Measurements from ENCODE around the gene RYR1. TPM values are rescaled to one million over a fixed set of nuclear protein-coding genes. Genes with fewer than 3 reads are reported as not detected.

RYR1 gene
- total and polyA plus RNA-seq, 11 donors, result 0.44 to 2.1 (median 0.86) TPM

DNA sequence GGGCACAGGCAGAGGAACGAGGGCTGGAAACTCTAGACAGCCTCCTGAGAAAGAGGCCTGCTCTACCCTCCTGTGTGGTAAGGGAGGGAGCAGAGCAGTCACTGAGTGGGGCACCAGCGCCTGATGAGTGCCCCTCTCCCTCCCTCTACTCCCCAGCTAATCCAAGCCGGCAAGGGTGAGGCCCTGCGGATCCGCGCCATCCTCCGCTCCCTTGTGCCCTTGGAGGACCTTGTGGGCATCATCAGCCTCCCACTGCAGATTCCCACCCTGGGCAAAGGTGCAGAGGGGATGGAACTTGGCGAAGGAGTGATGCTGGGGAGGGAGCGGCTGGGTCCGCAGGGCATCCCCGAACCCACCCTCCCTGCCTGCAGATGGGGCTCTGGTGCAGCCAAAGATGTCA lies 67.0 kb downstream of the RYR1 start:
- H3K27me3 ChIP-seq, result peaks cover 0 to 6% (median 0%) of the 10 kb centered on the region in 9 donors
- TF ChIP-seq, protein P1, sequence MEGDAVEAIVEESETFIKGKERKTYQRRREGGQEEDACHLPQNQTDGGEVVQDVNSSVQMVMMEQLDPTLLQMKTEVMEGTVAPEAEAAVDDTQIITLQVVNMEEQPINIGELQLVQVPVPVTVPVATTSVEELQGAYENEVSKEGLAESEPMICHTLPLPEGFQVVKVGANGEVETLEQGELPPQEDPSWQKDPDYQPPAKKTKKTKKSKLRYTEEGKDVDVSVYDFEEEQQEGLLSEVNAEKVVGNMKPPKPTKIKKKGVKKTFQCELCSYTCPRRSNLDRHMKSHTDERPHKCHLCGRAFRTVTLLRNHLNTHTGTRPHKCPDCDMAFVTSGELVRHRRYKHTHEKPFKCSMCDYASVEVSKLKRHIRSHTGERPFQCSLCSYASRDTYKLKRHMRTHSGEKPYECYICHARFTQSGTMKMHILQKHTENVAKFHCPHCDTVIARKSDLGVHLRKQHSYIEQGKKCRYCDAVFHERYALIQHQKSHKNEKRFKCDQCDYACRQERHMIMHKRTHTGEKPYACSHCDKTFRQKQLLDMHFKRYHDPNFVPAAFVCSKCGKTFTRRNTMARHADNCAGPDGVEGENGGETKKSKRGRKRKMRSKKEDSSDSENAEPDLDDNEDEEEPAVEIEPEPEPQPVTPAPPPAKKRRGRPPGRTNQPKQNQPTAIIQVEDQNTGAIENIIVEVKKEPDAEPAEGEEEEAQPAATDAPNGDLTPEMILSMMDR (IDR thresholded peaks at IDR 0.05), result no peak
- TF ChIP-seq POLR2A (IDR thresholded peaks at IDR 0.05), result no peak
- no peak overlapping the region for H3K27ac ChIP-seq
- H3K9me3 ChIP-seq, result no peaks in the 10 kb centered on the region
- WGBS, 4 donors, result 74 to 81% (median 80%) methylated on average over 10 to 11 of the region's 11 CpGs
- no peak overlapping the region for H3K4me3 ChIP-seq
- DNase-seq (no peak), ATAC-seq (no peak)
- intact Hi-C loops (cut with DNase I), result no loop called here
- H3K36me3 ChIP-seq, result no peaks in the 10 kb centered on the region
- H3K4me1 ChIP-seq, result no peaks in the 10 kb centered on the region

DNA sequence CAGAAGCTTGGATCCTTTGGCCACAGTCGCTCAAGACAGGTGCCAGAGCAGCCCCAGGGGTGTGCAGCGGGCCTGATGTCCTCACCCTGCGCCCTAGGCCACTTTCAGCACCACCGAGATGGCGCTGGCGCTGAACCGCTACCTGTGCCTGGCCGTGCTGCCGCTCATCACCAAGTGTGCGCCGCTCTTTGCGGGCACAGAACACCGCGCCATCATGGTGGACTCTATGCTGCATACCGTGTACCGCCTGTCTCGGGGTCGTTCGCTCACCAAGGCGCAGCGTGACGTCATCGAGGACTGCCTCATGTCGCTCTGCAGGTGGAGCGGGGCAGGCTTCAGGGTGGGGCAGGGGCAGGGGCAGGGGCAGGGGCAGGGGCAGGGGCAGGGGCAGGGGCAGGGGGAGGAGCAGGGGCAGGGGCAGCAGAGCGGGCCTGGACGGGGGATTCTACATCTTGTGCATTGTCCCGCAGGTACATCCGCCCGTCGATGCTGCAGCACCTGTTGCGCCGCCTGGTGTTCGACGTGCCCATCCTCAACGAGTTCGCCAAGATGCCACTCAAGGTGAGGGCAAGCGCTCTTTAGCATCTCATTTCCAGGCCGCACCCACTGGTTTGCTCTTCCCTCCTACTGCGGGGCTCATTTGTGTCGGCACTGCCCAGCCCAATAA lies 69.1 kb downstream of the RYR1 start:
- DNase-seq, result peak in 1 of 5 donors; percentile 33
- Histone ChIP-seq H3K27ac (no peak overlapping the region), H3K27me3 (peaks cover 0 to 10% (median 0%) of the 10 kb centered on the region in 9 donors), H3K9me3 (no peaks in the 10 kb centered on the region), H3K4me3 (no peak overlapping the region), H3K36me3 (no peaks in the 10 kb centered on the region), H3K4me1 (no peaks in the 10 kb centered on the region)
- no peak for ATAC-seq
- TF ChIP-seq, protein P1 (IDR thresholded peaks at IDR 0.05), result no peak
- TF ChIP-seq POLR2A (IDR thresholded peaks at IDR 0.05), result no peak
- WGBS, 4 donors, result 92 to 95% (median 94%) methylated on average over 27 to 41 of the region's 41 CpGs
- intact Hi-C loops (cut with DNase I), result no loop called here

DNA sequence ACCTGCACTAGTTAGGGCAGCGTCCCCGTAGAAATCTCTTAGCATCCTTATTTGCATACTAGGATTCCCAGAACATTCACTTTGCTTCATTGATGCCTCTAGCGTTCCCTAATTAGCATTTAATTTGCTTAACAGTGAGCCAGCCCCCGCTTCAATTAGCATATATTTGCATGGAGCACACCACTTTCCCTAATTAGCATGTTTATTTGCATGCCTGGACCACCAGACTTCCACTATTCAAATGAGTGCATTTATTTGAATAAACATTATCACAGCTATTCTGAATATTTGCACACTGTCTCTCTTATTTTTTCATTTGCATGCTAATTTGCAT lies 69.6 kb downstream of the RYR1 start:
- no peaks in the 10 kb centered on the region for H3K9me3 ChIP-seq
- H3K36me3 ChIP-seq, result no peaks in the 10 kb centered on the region
- intact Hi-C loops (cut with DNase I), result no loop called here
- peaks cover 0 to 10% (median 0%) of the 10 kb centered on the region in 9 donors for H3K27me3 ChIP-seq
- no peak for ATAC-seq
- no peak overlapping the region for H3K27ac ChIP-seq
- WGBS, 4 donors, result 77 to 82% (median 81%) methylated on average over 4 of the region's 4 CpGs
- no peak for DNase-seq
- no peak overlapping the region for H3K4me3 ChIP-seq
- no peaks in the 10 kb centered on the region for H3K4me1 ChIP-seq
- TF ChIP-seq, protein P1 (IDR thresholded peaks at IDR 0.05), result no peak
- no peak for TF ChIP-seq POLR2A (IDR thresholded peaks at IDR 0.05)

DNA sequence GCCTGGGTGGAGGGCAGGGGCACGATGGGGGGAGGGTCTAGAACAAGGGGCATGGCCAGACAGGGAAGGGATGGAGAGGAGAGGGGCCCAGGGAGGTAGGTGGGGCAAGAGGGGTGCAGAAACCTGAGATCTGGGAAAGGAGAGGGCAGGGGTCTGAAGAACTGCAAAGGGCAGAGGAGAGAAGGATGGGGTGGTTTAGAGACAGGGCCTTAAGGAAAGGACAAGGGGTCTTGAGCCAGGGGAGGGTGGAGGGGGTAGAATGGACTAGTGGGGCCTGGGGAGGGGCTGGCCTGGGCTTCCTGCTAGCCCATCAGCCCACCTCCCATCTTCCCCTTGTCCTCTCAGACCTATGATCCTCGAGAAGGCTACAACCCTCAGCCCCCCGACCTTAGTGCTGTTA lies 72.5 kb downstream of the RYR1 start:
- TF ChIP-seq, protein P1 (IDR thresholded peaks at IDR 0.05), result no peak
- TF ChIP-seq POLR2A (IDR thresholded peaks at IDR 0.05), result no peak

More for the DNA sequence above, 72.5 kb downstream of the RYR1 start:
- no peak overlapping the region for H3K4me3 ChIP-seq
- no peaks in the 10 kb centered on the region for H3K36me3 ChIP-seq
- intact Hi-C loops (cut with DNase I), result no loop called here
- H3K27ac ChIP-seq, result no peak overlapping the region
- H3K27me3 ChIP-seq, result peaks cover 0 to 14% (median 0%) of the 10 kb centered on the region in 9 donors
- DNase-seq (no peak), ATAC-seq (no peak)
- WGBS, 4 donors, result 63 to 71% (median 67%) methylated on average over 3 of the region's 3 CpGs
- no peaks in the 10 kb centered on the region for H3K9me3 ChIP-seq
- no peaks in the 10 kb centered on the region for H3K4me1 ChIP-seq
